LHCN-M2 (cell line): Measurements from ENCODE around the gene PILRB. TPM values are rescaled to one million over a fixed set of nuclear protein-coding genes. Genes with fewer than 3 reads are reported as not detected.
"Not testable (repeated sequence)": the region's sequence is repeated elsewhere in the genome, so short reads cannot be mapped to it uniquely, and the experiment has no call there.

ENCODE experiments used
- DNase-seq: peaks from one replicate; pipeline ENCODE4 v3.0.0-alpha.2; 2012; ENCODE audit warnings: low read depth
- total RNA-seq: library from RNA; depleted of rRNA; stranded (reverse); fragments of >200 nt; gene quantifications from 2 replicates; pipeline ENCODE4 v1.2.3, GENCODE V29; 2014

PILRB gene
- total RNA-seq, 1 experiment from 2014 or later, result 15.7 TPM

DNA sequence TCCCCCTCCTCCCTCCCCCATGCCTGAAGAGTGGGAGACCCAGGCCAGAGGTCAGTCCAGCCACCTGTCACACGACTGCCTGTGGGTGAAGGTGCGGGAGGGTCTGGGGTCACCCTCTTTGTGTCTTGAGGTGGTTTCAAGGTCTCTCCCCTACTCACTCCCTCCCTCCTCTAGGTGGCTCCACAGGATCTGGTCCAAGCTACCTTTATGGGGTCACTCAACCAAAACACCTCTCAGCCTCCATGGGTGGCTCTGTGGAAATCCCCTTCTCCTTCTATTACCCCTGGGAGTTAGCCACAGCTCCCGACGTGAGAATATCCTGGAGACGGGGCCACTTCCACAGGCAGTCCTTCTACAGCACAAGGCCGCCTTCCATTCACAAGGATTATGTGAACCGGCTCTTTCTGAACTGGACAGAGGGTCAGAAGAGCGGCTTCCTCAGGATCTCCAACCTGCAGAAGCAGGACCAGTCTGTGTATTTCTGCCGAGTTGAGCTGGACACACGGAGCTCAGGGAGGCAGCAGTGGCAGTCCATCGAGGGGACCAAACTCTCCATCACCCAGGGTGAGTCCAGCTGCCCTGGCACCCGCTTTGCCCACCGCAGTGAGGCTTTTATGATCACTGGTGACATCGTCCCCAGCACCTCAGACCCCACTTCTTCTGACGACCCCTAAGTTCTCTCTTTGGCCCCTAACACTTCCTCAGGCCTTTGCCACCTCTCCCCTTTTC is 16.1 kb downstream of the PILRB start:
- DNase-seq, result not testable (repeated sequence)

DNA sequence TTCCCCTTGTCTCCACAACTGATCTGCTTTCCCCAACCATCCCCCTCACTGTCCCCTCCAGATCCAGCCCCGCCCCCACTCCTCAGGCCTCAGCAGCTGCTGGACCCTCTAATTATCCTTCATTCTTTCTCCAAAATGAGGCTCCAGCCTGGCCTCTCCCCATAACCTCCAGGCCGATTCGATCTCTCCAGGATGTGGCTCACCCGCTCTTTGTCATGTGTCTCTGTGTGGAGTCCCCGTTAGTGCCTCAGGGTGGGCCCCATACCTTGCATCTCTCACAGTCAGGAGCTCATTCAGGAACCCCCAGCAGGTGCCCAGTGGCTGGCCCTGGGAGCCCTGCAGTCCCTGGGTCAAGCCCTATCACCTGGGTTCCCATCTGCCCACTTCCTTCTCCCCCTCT is 16.7 kb downstream of the PILRB start:
- DNase-seq, result no peak

DNA sequence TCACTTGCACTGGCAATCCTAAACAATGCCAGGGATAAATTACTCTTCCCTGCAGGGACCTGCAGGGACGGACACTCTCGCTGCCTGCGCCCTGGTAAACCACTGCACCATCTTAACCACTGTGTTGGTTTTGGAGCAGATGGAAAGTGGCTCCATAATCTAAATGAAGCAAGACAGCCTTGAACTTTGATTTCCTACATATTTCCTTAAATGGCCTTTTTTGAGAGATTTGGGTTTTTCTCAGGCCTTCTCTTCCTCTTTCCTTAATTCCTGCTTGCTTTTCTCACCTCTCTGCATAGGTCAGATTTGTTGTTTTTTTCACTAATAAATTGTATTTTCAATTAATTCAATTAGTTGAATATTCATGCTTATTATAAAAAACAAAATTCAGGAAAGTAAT is 18.1 kb downstream of the PILRB start:
- DNase-seq, result no peak

DNA sequence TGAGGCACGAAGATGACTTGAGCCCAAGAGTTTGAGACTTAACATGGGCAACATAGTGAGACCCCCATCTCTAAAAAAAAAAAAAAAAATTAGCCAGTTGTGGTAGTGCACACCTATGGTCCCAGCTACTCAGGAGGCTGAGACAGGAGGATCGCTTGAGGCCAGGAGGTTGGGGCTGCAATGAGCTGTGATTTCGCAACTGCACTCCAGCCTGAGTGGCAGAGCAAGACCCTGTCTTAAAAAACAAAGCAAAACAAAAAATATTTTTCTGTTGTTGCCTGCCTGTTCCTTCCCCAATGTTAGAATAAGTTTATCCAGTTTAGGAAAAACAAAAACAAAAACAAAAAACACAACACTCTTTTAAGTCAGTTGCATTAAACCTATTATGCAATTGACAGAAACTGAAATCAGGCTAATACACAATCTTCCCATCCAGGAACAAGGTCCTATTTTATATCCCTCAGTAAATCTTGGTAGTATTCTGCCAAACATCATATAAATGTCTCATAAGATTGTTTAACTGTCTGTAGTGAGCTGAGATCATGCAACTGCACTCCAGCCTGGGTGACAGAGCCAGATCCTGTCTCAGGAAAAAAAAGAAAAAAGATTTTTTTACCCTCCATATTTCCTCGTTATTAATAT is 20.3 kb downstream of the PILRB start:
- no peak for DNase-seq

DNA sequence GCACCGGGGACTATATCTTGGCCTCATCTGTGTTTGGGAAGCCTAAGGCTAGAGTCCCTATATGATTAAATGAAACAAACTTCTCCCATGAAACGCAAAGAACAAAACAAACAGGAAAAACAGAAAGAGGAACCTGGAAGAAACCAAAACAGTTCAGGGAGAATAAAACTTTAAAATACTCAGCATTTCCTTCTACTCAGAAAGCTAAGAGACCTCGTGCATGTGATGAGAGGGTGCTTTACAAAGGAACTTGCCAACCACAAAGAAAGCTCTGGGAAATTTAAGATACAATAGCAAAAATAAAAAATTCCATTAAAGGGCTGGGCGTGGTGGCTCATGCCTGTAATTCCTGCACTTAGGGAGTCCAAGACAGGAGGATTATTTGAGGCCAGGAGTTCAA is 22.3 kb downstream of the PILRB start:
- DNase-seq, result no peak

DNA sequence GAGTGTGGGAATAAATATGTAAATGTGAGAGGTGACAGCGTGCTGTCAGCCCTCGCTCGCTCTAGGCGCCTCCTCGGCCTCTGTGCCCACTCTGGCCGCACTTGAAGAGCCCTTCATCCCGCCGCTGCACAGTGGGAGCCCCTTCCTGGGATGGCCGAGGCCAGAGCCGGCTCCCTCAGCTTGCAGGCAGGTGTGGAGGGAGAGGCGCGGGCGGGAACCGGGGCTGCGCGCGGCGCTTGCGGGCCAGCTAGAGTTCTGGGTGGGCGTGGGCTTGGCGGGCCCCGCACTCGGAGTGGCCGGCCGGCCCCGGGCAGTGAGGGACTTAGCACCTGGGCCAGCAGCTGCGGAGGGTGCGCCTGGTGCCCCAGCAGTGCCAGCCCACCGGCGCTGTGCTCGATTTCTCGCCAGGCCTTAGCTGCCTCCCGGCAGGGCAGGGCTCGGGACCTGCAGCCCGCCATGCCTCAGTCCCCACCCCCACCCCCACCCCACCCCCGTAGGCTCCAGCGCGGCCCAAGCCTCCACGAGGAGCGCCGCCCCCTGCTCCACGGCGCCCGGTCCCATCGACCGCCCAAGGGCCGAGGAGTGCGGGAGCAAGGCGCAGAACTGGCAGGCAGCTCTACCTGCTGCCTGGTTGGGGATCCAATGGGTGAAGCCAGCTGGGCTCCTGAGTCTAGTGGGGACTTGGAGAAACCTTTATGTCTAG is 23.8 kb downstream of the PILRB start:
- DNase-seq, result not testable (repeated sequence)

DNA sequence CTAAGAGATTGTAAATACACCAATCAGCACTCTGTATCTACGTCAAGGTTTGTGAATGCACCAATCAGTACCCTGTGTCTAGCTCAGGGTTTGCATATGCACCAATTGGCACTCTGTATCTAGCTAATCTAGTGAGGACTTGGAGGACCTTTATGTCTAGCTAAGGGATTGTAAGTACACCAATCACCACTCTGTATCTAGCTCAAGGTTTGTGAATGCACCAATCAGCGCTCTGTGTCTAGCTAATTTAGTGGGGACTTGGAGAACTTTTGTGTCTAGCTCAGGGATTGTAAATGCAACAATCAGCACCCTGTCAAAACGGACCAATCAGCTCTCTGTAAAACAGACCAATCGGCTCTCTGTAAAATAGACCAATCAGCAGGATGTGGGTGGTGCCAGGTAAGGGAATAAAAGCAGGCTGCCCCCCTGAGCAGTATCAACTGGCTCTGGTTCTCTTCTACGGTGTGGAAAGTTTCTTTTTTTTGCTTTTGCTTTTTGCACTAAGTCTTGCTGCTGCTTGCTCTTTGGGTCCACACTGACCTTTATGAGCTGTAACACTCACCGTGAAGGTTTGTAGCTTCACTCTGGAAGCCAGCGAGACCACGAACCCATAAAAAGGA is 24.4 kb downstream of the PILRB start:
- DNase-seq, result not testable (repeated sequence)

DNA sequence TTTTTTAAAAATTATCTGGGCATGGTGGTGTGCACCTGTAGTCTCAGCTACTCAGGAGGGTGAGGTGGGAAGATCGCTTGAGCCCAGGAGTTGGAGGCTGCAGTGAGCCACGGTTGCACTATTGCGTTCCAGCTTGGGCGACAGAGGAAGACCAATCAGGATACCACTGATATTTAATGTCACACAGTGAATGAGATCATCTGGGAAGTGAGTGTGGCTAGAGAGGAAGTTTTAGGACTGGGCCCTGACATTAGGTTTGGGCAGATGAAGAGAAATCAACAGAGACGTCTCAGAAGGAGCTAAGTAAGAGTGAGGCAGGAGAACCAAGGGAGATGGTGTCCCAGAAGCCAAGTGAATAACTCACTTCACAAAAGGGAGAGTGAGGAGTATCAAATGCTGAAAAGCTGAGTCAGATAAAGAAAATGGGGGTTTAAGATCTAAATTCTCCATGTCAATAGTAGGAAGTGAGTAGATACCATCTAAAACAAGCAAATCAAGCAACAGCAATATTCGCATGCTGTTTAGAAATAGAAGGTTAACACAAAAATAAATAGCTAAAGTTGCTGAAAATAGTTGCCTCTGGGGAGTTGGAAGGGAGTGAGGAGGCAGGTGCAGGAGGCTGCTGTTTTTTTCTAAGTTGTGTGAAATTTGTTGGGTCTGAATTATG is 26.8 kb downstream of the PILRB start:
- DNase-seq, result no peak

DNA sequence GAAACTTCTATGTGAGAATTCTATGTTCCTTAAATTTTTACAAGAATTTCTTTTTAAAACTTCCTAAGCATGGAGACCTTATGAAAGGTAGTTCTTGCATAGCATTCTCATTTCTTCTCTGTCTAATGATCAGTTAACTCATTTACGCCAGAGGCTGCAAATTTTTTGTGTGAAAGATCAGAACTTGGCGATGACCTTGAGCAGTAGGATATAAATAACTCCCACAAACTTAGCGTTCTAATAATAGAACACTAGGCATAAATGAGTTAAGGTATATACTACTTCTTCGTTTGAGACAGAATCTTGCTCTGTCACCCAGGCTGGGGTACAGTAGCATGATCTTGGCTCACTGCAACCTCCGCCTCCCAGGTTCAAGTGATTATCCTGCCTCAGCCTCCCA is 29.0 kb downstream of the PILRB start:
- no peak for DNase-seq

DNA sequence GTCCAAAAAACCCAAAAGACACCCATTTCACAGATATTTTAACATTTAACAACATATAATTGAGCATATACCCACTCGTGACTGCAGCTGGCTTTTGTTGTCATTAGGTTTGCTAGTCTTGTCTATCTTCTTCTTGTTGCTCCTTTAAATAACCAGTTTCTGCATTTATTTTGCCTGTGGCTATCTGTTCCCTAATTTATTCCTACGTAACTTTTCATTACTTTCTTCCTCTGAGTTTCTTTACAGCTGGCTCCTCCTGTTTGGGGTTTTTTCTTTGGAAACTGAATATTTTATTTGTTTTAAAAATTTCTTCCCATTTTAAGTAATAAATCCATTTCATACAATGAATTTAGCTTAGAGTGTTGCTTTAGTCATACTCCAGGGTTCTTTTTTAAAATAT is 29.8 kb downstream of the PILRB start:
- DNase-seq, result no peak

DNA sequence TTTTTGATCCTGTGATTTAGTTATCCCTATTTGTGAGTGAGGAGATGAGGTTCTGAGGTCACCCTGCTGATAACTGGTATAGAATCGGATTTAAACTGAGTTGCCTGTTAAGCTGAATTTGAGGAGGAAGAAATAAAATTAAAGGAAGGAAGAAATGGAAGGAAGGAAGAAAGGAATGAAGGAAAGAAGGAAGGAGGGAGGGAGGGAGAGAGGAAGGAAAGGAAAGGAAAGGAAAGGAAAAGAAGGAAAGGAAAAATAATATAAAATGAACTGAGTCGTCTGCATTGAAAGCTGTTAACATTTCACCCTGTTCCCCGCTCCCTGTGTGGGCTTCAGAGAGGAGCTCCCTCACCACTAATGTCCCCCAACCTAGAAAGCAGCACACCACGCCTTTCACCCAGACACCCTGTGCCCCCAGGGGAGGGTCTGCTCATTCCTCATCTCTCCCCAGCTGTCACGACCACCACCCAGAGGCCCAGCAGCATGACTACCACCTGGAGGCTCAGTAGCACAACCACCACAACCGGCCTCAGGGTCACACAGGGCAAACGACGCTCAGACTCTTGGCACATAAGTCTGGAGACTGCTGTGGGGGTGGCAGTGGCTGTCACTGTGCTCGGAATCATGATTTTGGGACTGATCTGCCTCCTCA is 31.6 kb downstream of the PILRB start:
- DNase-seq, result no peak

DNA sequence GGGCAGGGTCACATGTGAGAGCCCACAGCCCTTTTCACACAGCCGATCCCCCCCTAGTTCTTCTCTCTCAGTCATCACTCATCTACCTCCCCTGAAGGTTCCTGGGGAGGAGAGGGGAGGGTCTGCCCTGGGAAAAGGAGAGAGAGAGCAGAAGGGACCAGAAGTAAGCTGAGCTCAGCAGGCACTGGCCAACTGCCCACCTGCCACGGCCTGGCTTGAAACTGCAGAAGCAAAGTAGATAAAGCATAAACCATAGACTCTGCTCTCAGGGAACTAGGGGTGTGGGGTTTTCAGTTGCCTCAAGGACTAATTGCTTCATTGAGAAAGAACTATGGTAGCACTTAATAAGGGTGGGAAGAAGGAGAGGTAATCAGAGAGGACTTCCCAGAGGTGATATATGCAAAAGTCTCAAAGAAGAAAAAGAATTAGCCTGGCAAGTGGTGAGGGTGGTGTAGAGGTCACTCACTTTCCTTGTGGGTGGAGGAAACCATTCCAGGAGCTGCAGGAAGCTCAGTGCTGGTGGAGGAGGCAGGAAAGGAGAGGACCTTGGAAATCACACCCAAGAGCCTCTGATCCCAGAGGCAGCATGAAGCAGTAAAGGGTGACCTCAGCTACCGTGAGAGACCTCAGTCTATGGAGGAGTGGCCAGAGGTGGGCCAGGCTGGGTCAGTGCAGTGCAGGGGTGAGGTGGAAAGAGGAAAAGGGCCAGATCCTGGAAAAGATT is 32.5 kb downstream of the PILRB start:
- DNase-seq, result no peak

DNA sequence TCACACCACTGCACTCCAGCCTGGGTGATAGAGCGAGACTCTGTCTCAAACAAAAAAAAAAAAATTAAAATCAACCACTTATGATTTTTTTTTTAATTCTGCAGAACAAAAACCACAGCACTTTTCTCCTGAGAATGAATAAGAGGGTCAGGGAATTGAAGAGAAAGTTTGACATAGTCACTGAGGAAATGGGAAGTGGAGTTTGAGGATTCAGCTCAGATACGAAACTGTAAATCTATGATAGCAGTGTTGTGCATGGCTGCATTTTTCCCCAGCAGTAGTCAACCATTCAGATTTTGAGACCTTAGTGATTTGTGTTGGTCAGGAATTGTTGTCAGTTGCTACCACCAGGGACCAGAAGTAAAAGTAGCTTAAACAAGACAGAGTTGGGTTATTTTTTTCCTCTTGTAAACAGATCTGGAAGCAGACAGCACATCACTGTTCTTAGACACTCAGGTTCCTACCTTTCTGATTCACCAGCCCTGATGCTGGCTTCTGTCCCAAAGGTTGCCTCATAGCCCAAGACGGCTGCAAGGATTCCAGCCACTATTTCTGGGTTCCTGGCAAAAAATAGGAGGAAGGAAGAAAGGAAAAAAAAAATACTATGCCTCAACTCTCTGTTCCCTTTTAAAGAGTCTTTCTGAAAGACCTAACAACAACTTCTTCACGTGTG is 35.5 kb downstream of the PILRB start:
- DNase-seq, result no peak

DNA sequence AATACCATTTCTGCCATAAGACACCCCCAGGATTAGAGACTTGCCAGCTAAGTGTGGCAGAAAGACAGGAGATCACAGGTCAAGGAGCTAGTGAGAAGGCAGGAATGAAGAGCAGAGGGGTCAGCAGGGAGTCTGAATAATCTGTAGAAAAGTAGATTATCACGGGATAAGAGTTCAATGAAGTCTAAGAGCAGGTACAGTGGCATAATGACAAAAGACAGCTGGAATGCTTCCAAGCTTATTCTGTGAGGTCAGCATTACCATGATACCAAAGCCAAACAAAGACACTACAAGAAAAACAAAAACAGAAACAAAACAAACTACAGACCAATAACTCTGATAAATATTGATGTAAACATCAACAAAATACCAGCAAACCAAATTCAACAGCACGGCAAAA is 36.2 kb downstream of the PILRB start:
- DNase-seq, result no peak

DNA sequence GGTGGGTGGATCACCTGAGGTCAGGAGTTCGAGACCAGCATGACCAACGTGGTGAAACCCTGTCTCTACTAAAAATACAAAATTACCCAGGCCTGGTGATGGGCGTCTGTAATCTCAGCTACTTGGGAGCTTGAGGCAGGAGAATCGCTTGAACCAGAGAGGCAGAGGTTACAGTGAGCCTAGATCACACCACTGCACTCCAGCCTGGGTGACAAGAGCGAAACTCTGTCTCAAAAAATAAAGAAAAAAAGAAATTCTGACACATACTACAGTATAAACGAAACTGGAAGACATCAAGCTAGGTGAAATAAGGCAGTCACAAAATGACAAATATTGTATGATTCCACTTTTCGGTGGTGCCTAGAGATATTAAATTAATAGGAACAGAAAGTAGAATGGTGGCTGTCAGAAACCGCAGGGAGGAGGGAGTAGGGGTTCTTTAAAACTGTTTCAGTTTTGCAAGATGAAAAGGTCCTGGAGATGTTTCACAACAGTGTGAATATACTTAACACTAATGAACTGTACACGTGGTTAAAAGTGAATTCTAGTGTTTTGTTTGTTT is 38.6 kb downstream of the PILRB start:
- DNase-seq, result no peak

DNA sequence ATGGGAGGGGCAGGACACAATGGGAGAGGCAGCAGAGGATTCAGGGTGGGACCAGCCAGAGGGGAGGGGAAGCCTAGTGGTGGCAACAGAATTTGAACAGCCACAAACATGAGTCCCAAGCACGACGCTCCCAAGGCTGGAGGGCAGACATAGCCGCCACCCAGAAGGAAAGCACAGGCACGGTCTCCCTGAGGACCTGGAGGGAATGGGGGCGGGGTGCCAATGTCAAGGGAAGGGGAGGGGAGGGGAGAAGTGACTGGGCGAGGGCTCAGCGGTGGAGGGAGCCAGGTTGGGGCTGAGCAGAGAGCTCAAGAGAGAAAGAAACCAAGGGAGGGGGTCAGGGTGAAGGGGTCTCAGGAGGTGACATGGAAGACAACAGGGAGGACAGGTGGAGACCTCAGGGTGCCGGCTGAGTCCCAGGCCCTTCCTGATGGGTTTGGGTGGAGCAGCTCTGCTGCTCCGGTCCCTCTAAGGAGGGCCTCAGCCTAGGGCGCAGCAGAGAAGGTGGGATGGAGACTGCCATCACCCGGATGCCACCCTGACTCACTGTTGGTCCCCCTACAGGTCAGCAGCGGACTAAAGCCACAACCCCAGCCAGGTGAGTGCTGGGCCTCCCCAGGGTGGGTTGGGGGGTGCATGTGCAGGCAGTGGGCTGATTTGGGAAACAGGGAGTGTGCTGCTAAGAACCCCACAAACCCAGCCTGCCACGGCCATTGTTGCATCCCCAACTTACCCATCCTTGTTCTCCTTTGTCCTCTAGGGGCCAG is 39.6 kb downstream of the PILRB start:
- DNase-seq, result no peak

DNA sequence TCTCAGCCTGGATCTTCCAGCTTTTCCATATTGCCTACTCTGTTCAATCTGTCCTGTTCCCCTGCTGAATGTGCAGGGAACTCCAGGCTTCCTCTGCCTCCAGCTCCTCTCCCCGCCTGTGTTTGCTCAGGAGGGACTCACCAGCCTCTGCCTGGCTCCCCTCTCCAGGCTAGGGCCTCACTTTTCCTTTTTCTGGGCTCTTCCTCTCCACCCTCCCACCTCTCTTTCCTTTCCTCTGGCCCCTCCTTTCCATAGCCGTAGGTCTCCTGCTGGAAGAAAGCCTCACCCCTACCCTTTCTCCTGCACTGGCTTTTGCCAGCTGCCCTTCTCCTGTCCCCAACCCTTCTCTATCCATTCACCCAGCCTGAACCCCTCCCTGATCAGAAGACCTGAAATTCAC is 40.3 kb downstream of the PILRB start:
- DNase-seq, result no peak

DNA sequence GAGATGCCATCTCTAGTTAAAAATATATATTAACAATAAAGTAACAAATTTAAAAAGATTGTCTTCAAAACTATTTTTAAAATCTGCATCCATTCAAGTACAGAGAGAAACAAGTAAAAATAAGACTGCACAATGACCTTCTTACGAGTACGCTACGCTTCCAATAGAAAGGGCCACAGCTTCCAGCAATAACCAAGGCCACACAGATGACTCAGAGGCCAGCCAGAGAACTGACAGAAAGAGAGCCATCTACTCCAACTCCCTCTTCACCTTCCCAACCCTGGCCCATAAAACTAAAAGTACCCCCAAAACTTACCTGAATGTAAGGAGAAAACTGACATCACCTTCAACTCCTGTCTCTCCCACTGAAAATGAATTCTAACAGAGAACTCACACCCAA is 42.1 kb downstream of the PILRB start:
- no peak for DNase-seq

DNA sequence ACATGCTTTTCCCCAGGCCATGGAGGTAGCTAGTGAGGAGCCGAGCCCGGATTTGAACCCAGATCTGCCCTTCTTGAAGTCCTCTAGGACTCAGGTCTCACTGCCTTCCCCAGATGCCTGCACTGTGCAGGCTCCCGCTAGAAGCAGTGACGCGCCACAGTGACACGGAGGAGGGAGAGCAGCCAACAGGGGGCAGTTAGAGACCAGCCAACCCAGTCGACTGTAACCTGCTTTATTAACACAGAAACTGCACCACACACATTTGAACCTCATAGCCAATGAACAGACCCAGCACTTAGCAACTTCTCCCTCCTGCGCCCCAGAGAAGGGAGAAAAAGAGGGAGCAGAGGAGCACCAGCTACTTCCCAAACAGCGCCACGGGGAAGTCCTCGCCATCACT is 42.7 kb downstream of the PILRB start:
- DNase-seq, result no peak
